ENCODE measurements around the gene SKP2.

Gene SKP2

GRCh38 chr5:36177154-36177553 lies 25.2 kb downstream of the SKP2 start:
- no peaks in the 10 kb centered on the region for H3K9me3 ChIP-seq (ENCODE audit: low read length)
- no peak overlapping the region for H2AFZ ChIP-seq (ENCODE audit: low read length)
- no peaks in the 10 kb centered on the region for H3K9me2 ChIP-seq (ENCODE audit: low read depth, low read length)
- H3K27ac ChIP-seq (ENCODE audit: low read depth, low read length, poor library complexity, severe bottlenecking): no peak overlapping the region
- H3K4me2 ChIP-seq (ENCODE audit: low read length): no peak overlapping the region
- no peaks in the 10 kb centered on the region for H4K20me1 ChIP-seq (ENCODE audit: insufficient read depth, low read length)
- H3K4me3 ChIP-seq (ENCODE audit: low read depth, low read length, poor library complexity, severe bottlenecking): no peak overlapping the region
- peaks cover 95% of the 10 kb centered on the region for H3K36me3 ChIP-seq (ENCODE audit: insufficient read depth, low read length)
- no peaks in the 10 kb centered on the region for H3K27me3 ChIP-seq (ENCODE audit: insufficient read depth, low read length)
- no peaks in the 10 kb centered on the region for H3K4me1 ChIP-seq (ENCODE audit: insufficient read depth, low read length, severe bottlenecking)
- TF ChIP-seq EZH2 (IDR thresholded peaks at IDR 0.05; ENCODE audit: borderline replicate concordance, low read length) (no peak), CTCF (IDR thresholded peaks at IDR 0.05; ENCODE audit: low read length) (no peak)
- H3F3A ChIP-seq (ENCODE audit: insufficient read depth, low read length): no peaks in the 10 kb centered on the region
- H3K79me2 ChIP-seq (ENCODE audit: insufficient read depth, low read length): no peaks in the 10 kb centered on the region
- H3K9ac ChIP-seq (ENCODE audit: low read length): no peak overlapping the region

GRCh38 chr5:36177715-36178523 lies 26.0 kb downstream of the SKP2 start:
- Histone ChIP-seq H2AFZ (ENCODE audit: low read length) (no peak overlapping the region), H3K4me2 (ENCODE audit: low read length) (no peak overlapping the region), H3F3A (ENCODE audit: insufficient read depth, low read length) (no peaks in the 10 kb centered on the region), H3K27ac (ENCODE audit: low read depth, low read length, poor library complexity, severe bottlenecking) (no peak overlapping the region), H3K27me3 (ENCODE audit: insufficient read depth, low read length) (no peaks in the 10 kb centered on the region), H3K9me3 (ENCODE audit: low read length) (no peaks in the 10 kb centered on the region), H3K36me3 (ENCODE audit: insufficient read depth, low read length) (peaks cover 95% of the 10 kb centered on the region), H3K9ac (ENCODE audit: low read length) (no peak overlapping the region), H3K4me3 (ENCODE audit: low read depth, low read length, poor library complexity, severe bottlenecking) (no peak overlapping the region), H3K9me2 (ENCODE audit: low read depth, low read length) (no peaks in the 10 kb centered on the region), H4K20me1 (ENCODE audit: insufficient read depth, low read length) (no peaks in the 10 kb centered on the region), H3K4me1 (ENCODE audit: insufficient read depth, low read length, severe bottlenecking) (no peaks in the 10 kb centered on the region), H3K79me2 (ENCODE audit: insufficient read depth, low read length) (no peaks in the 10 kb centered on the region)
- peak; percentile 65 for TF ChIP-seq CTCF (IDR thresholded peaks at IDR 0.05; ENCODE audit: low read length)
- no peak for TF ChIP-seq EZH2 (IDR thresholded peaks at IDR 0.05; ENCODE audit: borderline replicate concordance, low read length)

- Histone ChIP-seq H3K27me3 (ENCODE audit: insufficient read depth, low read length) (no peaks in the 10 kb centered on the region), H4K20me1 (ENCODE audit: insufficient read depth, low read length) (no peaks in the 10 kb centered on the region), H3K36me3 (ENCODE audit: insufficient read depth, low read length) (peaks cover 91% of the 10 kb centered on the region), H2AFZ (ENCODE audit: low read length) (no peak overlapping the region), H3K9me2 (ENCODE audit: low read depth, low read length) (no peaks in the 10 kb centered on the region), H3K4me3 (ENCODE audit: low read depth, low read length, poor library complexity, severe bottlenecking) (no peak overlapping the region), H3K79me2 (ENCODE audit: insufficient read depth, low read length) (no peaks in the 10 kb centered on the region), H3K27ac (ENCODE audit: low read depth, low read length, poor library complexity, severe bottlenecking) (no peak overlapping the region), H3K4me2 (ENCODE audit: low read length) (no peak overlapping the region), H3F3A (ENCODE audit: insufficient read depth, low read length) (no peaks in the 10 kb centered on the region), H3K4me1 (ENCODE audit: insufficient read depth, low read length, severe bottlenecking) (no peaks in the 10 kb centered on the region), H3K9me3 (ENCODE audit: low read length) (no peaks in the 10 kb centered on the region), H3K9ac (ENCODE audit: low read length) (no peak overlapping the region)
- TF ChIP-seq CTCF (IDR thresholded peaks at IDR 0.05; ENCODE audit: low read length): no peak
Measured at GRCh38 chr5:36178524-36178890, 26.6 kb downstream of the SKP2 start.

Data from OCI-LY1 (cell line).